Measurements from ENCODE around the gene TMSB15A.
"Not testable (repeated sequence)": the region's sequence is repeated elsewhere in the genome, so short reads cannot be mapped to it uniquely, and the experiment has no call there.

Gene TMSB15A

GRCh38 chrX:102535958-102536357 is 19.4 kb upstream of the TMSB15A start:
- Histone ChIP-seq H3K27me3 (no peaks in the 10 kb centered on the region), H3K4me1 (ENCODE audit: control insufficient read depth in 1 of 2, insufficient read depth in 1 of 2, low read depth in 1 of 2, low read length in 1 of 2) (no peaks in the 10 kb centered on the region), H3K27ac (no peak overlapping the region), H3K9me3 (no peaks in the 10 kb centered on the region), H3K36me3 (no peaks in the 10 kb centered on the region), H3K4me3 (ENCODE audit: low read depth in 1 of 2, low read length in 1 of 2) (no peak overlapping the region)
- no peak for TF ChIP-seq CTCF (IDR thresholded peaks at IDR 0.05)

- no peak for TF ChIP-seq CTCF (IDR thresholded peaks at IDR 0.05)
- Histone ChIP-seq H3K4me3 (ENCODE audit: low read depth in 1 of 2, low read length in 1 of 2) (no peak overlapping the region), H3K36me3 (no peaks in the 10 kb centered on the region), H3K27ac (no peak overlapping the region), H3K9me3 (no peaks in the 10 kb centered on the region), H3K27me3 (peaks cover 53% of the 10 kb centered on the region), H3K4me1 (ENCODE audit: control insufficient read depth in 1 of 2, insufficient read depth in 1 of 2, low read depth in 1 of 2, low read length in 1 of 2) (peaks cover 0 to 4% of the 10 kb centered on the region in 2 experiments)
Measured at GRCh38 chrX:102517326-102517725, 787 bp upstream of the TMSB15A start.

- no peak overlapping the region for H3K4me3 ChIP-seq (ENCODE audit: low read depth in 1 of 2, low read length in 1 of 2)
- H3K27ac ChIP-seq, result no peak overlapping the region
- H3K27me3 ChIP-seq, result peaks cover 49% of the 10 kb centered on the region
- no peaks in the 10 kb centered on the region for H3K36me3 ChIP-seq
- TF ChIP-seq CTCF (IDR thresholded peaks at IDR 0.05), result no peak
- peaks cover 0 to 4% of the 10 kb centered on the region in 2 experiments for H3K4me1 ChIP-seq (ENCODE audit: control insufficient read depth in 1 of 2, insufficient read depth in 1 of 2, low read depth in 1 of 2, low read length in 1 of 2)
- no peaks in the 10 kb centered on the region for H3K9me3 ChIP-seq
Measured at GRCh38 chrX:102514536-102514935, 2.0 kb downstream of the TMSB15A start.

- Histone ChIP-seq H3K27me3 (no peaks in the 10 kb centered on the region), H3K4me1 (ENCODE audit: control insufficient read depth in 1 of 2, insufficient read depth in 1 of 2, low read depth in 1 of 2, low read length in 1 of 2) (no peaks in the 10 kb centered on the region), H3K9me3 (no peaks in the 10 kb centered on the region), H3K4me3 (ENCODE audit: low read depth in 1 of 2, low read length in 1 of 2) (no peak overlapping the region), H3K36me3 (no peaks in the 10 kb centered on the region), H3K27ac (no peak overlapping the region)
- no peak for TF ChIP-seq CTCF (IDR thresholded peaks at IDR 0.05)
Measured at GRCh38 chrX:102498732-102499131, 17.8 kb downstream of the TMSB15A start.

GRCh38 chrX:102491766-102492165 is 24.8 kb downstream of the TMSB15A start:
- Histone ChIP-seq H3K4me3 (ENCODE audit: low read depth in 1 of 2, low read length in 1 of 2) (no peak overlapping the region), H3K36me3 (no peaks in the 10 kb centered on the region), H3K27me3 (no peaks in the 10 kb centered on the region), H3K4me1 (ENCODE audit: control insufficient read depth in 1 of 2, insufficient read depth in 1 of 2, low read depth in 1 of 2, low read length in 1 of 2) (no peaks in the 10 kb centered on the region), H3K27ac (no peak overlapping the region), H3K9me3 (no peaks in the 10 kb centered on the region)
- TF ChIP-seq CTCF (IDR thresholded peaks at IDR 0.05), result no peak

GRCh38 chrX:102478765-102479164 is 37.8 kb downstream of the TMSB15A start:
- H3K36me3 ChIP-seq; H3K27ac ChIP-seq; H3K9me3 ChIP-seq; H3K4me3 ChIP-seq (ENCODE audit: low read depth in 1 of 2, low read length in 1 of 2); H3K4me1 ChIP-seq (ENCODE audit: control insufficient read depth in 1 of 2, insufficient read depth in 1 of 2, low read depth in 1 of 2, low read length in 1 of 2); H3K27me3 ChIP-seq: not testable (repeated sequence)

- H3K4me1 ChIP-seq (ENCODE audit: control insufficient read depth in 1 of 2, insufficient read depth in 1 of 2, low read depth in 1 of 2, low read length in 1 of 2); H3K27ac ChIP-seq; H3K27me3 ChIP-seq; H3K9me3 ChIP-seq; H3K36me3 ChIP-seq; H3K4me3 ChIP-seq (ENCODE audit: low read depth in 1 of 2, low read length in 1 of 2): not testable (repeated sequence)
Measured at GRCh38 chrX:102471762-102472220, 44.7 kb downstream of the TMSB15A start, which contains the start of gene TCP11X2. TSS of gene TCP11X2 (minus strand) at chrX:102471812.

- not testable (repeated sequence) for H3K27ac ChIP-seq; H3K4me3 ChIP-seq (ENCODE audit: low read depth in 1 of 2, low read length in 1 of 2); H3K27me3 ChIP-seq; H3K9me3 ChIP-seq; H3K36me3 ChIP-seq; H3K4me1 ChIP-seq (ENCODE audit: control insufficient read depth in 1 of 2, insufficient read depth in 1 of 2, low read depth in 1 of 2, low read length in 1 of 2)
Measured at GRCh38 chrX:102470215-102470614, 46.3 kb downstream of the TMSB15A start.
